ENCODE results near the gene ACACA. TPM values are rescaled to one million over a fixed set of nuclear protein-coding genes. Genes with fewer than 3 reads are reported as not detected.

Gene ACACA
- total RNA-seq, 2 donors from 2014 or later, result 8.6 to 10.2 TPM

GRCh38 chr17:37276475-37276874, 130.2 kb downstream of the ACACA start:
- no peaks in the 10 kb centered on the region for H3K36me3 ChIP-seq
- H3K27ac ChIP-seq, result no peak overlapping the region
- no peaks in the 10 kb centered on the region for H3K27me3 ChIP-seq
- no peaks in the 10 kb centered on the region for H3K4me1 ChIP-seq
- no peak for DNase-seq (ENCODE audit: low spot score)
- no peaks in the 10 kb centered on the region for H3K9me3 ChIP-seq
- no peak overlapping the region for H3K4me3 ChIP-seq
- TF ChIP-seq CTCF (IDR thresholded peaks at IDR 0.05), result no peak

- H3K27me3 ChIP-seq, result no peaks in the 10 kb centered on the region
- TF ChIP-seq CTCF (IDR thresholded peaks at IDR 0.05), result no peak
- no peak for DNase-seq (ENCODE audit: low spot score)
These were observed 132.2 kb downstream of the ACACA start for GRCh38 chr17:37274461-37274860.

DNA sequence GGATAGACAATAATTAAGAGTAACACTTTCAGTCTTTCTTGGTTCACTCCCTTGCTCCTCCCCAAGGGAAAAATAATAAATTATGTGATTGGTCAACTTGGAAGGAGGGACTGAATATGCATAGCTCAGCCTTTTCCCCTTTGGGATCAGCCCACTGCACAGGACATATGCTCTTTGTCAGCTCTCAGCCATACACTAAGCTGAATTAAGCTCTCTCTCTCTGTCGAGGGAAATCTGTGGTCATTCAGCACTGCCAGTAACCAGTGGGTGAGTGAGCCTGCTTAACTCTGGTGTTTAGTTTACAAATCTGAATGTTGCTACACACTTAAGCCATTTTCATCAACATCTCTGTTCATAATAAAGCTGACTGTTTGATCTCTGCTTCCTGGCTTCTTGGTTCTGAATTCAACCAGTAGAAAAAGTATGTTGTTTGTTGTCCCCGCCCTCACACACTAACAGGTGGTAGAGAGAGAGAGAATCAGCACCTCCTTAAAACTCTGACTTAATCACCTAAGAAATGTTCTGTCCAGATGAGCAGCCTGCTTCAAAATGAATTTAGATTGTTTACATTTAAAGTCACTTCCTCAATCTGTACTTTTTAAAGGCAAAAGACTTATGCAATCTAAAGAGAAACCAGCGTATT, 133.1 kb downstream of the ACACA start:
- TF ChIP-seq CTCF (IDR thresholded peaks at IDR 0.05), result no peak
- H3K27me3 ChIP-seq, result no peaks in the 10 kb centered on the region
- H3K27ac ChIP-seq, result no peak overlapping the region
- H3K9me3 ChIP-seq, result no peaks in the 10 kb centered on the region
- no peaks in the 10 kb centered on the region for H3K4me1 ChIP-seq
- peaks cover 8% of the 10 kb centered on the region for H3K36me3 ChIP-seq
- no peak overlapping the region for H3K4me3 ChIP-seq
- no peak for DNase-seq (ENCODE audit: low spot score)

More at GRCh38 chr17:37274461-37274860, 132.2 kb downstream of the ACACA start:
- no peak overlapping the region for H3K27ac ChIP-seq
- H3K4me1 ChIP-seq, result no peaks in the 10 kb centered on the region
- no peaks in the 10 kb centered on the region for H3K9me3 ChIP-seq
- H3K4me3 ChIP-seq, result no peak overlapping the region
- H3K36me3 ChIP-seq, result peaks cover 8% of the 10 kb centered on the region

GRCh38 chr17:37265446-37266173, 141.0 kb downstream of the ACACA start:
- no peak for TF ChIP-seq CTCF (IDR thresholded peaks at IDR 0.05)
- Histone ChIP-seq H3K9me3 (peaks cover 0 to 14% of the 10 kb centered on the region in 2 donors), H3K36me3 (peaks cover 25% of the 10 kb centered on the region), H3K27me3 (no peaks in the 10 kb centered on the region), H3K27ac (no peak overlapping the region), H3K4me1 (no peaks in the 10 kb centered on the region), H3K4me3 (no peak overlapping the region)
- DNase-seq (ENCODE audit: low spot score), result no peak

- Histone ChIP-seq H3K36me3 (peaks cover 31% of the 10 kb centered on the region), H3K9me3 (peaks cover 0 to 11% of the 10 kb centered on the region in 2 donors), H3K27ac (no peak overlapping the region), H3K27me3 (no peaks in the 10 kb centered on the region), H3K4me3 (no peak overlapping the region), H3K4me1 (no peaks in the 10 kb centered on the region)
- no peak for DNase-seq (ENCODE audit: low spot score)
- no peak for TF ChIP-seq CTCF (IDR thresholded peaks at IDR 0.05)
These were observed 145.3 kb downstream of the ACACA start for GRCh38 chr17:37261286-37261685.

Data from right atrium auricular region (tissue), 2 donors.